Measurements from ENCODE around the gene BABAM2.
"Not testable (repeated sequence)": the region's sequence is repeated elsewhere in the genome, so short reads cannot be mapped to it uniquely, and the experiment has no call there.

- TF ChIP-seq, protein P1, sequence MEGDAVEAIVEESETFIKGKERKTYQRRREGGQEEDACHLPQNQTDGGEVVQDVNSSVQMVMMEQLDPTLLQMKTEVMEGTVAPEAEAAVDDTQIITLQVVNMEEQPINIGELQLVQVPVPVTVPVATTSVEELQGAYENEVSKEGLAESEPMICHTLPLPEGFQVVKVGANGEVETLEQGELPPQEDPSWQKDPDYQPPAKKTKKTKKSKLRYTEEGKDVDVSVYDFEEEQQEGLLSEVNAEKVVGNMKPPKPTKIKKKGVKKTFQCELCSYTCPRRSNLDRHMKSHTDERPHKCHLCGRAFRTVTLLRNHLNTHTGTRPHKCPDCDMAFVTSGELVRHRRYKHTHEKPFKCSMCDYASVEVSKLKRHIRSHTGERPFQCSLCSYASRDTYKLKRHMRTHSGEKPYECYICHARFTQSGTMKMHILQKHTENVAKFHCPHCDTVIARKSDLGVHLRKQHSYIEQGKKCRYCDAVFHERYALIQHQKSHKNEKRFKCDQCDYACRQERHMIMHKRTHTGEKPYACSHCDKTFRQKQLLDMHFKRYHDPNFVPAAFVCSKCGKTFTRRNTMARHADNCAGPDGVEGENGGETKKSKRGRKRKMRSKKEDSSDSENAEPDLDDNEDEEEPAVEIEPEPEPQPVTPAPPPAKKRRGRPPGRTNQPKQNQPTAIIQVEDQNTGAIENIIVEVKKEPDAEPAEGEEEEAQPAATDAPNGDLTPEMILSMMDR (IDR thresholded peaks at IDR 0.05) = not testable (repeated sequence)
- not testable (repeated sequence) for TF ChIP-seq POLR2A (IDR thresholded peaks at IDR 0.05)
Observed at GRCh38 chr2:28113771-28114170, 223.2 kb downstream of the BABAM2 start.

Data from right lobe of liver (tissue), 4 donors.